CD4-positive, alpha-beta T cell treated with Interleukin-12 subunit alpha and Interleukin-12 subunit beta, for 1 hour (primary cell): ENCODE data around the gene FKBP11.
"Not testable (repeated sequence)": the region's sequence is repeated elsewhere in the genome, so short reads cannot be mapped to it uniquely, and the experiment has no call there.

Experiments used
- DNase-seq: peaks from one replicate; pipeline ENCODE4 v3.0.0-alpha.2; 2020

FKBP11 gene

DNA sequence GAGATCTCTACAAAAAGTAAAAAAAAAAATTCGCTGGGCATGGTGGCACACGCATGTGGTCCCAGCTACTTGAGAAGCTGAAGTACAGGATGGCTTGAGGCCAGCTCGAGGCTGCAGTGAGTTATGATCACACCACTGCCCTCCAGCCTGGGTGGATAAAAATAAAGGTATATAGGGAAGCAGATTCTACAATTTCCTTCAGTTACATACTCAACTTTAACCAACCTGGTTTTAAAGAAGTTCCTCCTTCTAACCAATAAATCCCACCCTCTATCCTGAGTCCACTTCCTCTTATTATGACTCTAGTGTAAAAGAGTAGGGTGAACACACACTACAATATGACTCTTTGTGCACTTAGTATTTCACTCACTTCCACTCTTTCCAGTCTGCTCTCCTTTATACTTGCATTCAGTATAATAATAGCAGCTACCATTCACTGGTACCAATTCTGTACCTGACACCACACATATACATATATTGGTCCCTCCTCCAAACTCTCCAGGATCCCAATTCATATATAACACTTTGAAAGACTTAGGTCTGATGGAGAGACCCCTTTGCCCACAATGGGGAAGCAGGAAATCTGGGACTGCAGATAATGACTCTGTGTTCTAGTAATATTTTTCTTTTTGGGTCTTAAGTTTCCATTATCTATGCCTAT is 29.7 kb upstream of the FKBP11 start:
- DNase-seq = no peak

DNA sequence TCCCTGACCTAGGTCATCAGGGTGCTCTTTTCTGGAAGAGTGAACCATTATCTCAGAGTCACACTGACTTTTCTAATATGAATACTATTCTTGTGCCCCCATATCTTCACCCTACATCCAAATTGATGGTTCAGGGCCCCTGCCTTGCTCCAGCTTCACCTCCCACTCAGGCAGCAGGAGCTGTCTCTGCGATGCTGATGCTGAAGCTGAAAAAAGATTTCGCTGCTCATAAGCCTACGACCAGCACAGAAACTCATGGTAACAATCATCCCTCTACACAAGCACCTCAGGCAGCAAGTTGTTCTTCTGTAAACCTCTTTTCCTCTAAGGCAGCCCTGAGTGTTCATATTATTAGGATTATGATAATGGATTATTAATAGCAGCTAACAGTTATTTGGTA is 28.8 kb upstream of the FKBP11 start:
- DNase-seq = no peak

DNA sequence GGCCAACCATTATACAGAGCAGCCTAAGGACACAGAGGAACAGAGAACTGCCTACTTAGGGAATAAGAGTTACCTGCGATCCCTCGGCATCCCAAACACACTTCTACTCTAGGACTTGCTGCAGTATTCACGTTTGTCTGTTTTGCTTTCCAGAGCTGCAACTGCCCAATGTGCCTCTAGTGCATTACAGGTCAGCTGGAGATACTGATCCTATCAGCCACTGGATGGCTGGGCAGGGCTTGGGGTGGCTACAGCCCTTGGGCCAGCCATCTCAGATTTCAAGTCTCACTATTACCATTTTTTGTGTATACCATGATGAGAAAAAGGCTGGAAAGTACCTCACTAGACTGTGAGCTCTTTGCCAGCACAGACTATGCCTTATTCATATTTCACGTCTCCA is 27.4 kb upstream of the FKBP11 start:
- DNase-seq = no peak

DNA sequence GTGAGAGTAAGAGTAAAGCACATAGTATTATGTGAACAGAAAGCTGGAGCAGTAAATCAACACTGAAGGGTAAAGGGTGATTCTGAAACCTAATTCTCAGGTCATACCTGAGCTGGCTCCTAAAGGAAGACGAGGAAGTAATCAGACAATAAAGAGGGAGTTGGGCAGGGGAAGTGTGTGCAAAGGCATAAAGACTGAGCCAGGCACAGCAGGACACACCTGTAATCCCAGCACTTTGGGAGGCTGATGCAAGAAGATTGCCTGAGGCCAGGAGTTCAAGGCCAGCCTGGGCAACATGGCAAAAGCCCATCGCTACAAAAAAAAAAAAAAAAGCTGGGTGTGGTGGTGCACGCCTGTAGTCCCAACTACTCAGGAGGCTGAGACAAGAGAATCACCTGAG is 22.4 kb upstream of the FKBP11 start:
- DNase-seq = no peak

DNA sequence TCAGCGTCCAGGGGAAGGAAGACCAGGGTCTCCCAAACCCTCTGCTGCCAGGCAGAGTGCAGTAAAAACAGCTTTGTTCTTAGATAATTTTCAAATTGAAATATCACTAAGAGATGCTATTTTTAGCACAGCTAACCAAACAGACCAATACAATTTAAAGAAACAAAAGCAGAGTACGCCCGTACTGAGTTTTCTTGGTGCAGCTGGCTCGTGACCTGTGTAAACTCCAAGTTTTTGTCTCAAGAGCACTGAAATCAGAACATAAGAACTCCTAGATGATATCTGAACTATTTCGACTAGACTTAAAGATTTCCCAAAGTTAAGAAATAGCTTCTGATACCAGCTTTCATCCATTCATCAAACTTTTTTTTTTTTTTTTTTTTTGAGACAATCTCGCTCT is 21.7 kb upstream of the FKBP11 start:
- no peak for DNase-seq

DNA sequence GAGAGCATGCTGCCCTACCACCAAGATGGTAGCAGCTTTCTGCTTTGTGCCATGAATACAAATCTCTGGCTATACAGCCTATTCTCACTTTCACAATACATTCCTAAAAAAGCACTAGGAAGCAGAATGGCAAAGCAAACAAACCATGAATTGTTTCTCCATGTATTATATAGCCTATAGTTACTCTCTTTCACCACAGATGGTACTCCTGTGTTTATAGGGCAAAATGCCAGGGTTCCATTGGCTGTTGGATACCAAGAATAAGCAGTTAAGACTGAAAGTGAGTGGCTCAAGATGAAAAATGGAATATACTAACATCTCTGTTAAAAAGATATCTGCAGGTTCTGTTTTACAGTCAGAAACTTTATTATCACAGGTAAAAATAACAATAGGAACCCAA is 20.9 kb upstream of the FKBP11 start:
- DNase-seq = no peak

DNA sequence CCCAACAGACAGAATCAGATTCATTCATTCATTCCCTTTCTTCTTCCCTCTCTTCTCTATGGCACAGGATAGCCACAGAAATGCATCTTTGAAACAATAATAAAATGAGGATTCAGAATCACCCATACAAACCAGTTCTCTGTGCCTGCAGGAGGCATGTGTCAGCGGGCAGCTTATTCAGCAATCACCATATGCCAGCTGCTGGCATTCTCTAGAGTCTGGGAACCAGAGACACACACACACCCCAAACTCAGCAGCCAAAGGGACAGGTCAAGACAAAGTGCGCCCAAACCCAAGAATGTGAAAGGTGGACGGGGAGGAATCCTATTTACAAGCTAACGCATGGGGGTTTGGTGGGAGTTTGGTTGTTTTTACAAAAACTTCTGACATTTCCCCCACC is 17.9 kb upstream of the FKBP11 start:
- no peak for DNase-seq

DNA sequence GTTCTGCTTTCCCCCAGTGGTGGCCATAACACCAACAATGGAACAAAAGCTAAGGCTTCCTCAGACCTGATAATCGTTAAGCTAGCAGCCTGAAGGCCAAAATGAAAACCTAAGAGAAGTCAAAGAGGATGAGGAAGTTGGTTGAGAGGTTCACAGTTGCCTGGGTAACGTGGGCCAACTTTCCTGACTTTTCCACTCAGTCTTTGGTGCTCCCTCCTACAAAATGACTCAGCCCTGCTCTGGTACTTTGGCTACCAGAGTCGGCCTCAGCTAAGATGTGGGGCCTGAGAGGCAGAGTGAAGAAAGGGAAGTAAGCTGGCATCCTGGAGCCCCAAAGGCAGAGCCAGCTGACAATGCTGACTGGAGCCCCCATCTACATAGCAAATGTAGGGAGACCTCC is 14.9 kb upstream of the FKBP11 start:
- DNase-seq = no peak

DNA sequence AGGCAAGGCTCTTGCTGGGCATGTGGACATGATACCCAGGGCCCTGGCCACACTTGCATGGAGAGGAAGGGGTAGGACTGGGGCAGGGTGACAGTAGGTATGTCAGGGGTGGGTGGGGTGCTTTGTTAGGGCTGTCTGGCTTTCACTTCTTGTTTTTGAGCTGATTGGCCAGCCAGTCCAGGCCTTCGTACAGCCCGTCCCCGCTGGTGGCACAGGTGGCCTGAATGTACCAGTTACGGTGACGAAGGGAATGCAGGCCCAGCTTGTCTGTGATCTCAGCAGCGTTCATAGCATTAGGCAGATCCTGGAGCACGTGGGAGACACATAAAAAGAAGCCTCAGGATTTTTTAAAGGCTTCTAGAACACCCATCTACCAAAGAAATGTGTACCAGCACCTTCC is 13.5 kb upstream of the FKBP11 start:
- no peak for DNase-seq

DNA sequence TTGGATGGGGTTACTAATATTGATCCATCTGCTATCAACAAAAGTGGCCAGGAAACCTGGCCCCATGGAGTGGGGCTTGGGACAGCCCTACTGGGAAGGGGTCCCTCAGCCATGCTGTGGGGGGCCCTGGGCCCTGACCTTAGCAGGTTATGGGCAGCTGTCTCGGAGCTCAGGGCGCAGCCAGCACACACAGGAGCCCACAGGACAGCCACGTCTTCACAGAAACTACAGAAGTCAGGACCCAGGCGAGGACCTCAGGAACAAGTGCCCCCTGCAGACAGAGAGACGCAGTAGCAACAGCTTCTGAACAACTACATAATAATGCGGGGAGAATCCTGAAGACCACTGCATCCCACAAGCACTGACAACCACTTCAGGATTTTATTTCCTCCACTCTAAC is 11.9 kb upstream of the FKBP11 start:
- no peak for DNase-seq

DNA sequence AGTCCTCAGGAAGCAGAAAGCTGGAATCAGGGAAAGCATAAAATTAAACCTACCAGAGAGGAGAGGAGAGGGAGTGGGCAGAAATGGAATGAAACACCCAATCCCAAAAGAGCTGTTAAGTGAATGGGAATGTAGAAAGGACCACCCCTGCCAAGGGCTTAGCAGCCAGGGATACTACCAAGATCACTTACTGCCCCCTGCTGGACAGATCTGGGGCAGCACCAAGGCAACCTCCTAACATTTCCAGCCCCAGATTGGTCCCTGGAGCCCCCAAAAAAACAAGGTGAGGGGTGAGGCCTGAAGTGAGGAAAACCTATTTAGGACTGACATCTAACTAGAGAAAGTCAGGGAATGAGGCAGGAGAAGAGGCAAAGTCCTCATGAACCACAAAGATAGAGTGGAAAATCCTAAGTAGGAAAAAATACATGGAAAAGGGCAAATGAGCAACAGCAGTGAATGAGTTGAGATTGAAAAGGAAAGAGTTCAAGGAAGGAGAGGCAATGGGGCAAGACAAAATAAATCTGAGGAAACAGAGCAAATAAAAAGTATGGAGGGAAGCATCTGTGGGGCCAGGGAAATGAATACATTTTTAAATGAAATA is 11.2 kb upstream of the FKBP11 start:
- DNase-seq = peak; percentile 85

DNA sequence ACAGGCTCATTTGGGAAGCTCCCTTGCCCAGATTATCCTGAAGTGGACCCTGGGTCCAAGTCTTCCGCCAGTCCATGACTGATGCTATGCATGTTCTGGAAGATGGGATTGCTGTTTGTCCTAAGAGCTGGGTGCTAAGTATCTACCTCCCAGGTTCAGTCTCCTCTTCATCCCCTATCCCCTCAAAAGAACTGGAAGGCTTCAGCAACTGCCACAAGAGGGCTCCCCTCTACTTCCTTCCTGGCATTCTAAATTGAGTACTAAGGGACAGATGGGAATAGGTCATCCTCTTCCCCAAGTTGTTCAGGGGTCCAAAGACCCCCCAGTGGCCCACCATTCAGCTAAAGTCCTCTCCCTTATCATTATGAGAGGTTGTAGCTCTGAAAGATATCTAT is 9.0 kb upstream of the FKBP11 start:
- DNase-seq = peak; percentile 27

DNA sequence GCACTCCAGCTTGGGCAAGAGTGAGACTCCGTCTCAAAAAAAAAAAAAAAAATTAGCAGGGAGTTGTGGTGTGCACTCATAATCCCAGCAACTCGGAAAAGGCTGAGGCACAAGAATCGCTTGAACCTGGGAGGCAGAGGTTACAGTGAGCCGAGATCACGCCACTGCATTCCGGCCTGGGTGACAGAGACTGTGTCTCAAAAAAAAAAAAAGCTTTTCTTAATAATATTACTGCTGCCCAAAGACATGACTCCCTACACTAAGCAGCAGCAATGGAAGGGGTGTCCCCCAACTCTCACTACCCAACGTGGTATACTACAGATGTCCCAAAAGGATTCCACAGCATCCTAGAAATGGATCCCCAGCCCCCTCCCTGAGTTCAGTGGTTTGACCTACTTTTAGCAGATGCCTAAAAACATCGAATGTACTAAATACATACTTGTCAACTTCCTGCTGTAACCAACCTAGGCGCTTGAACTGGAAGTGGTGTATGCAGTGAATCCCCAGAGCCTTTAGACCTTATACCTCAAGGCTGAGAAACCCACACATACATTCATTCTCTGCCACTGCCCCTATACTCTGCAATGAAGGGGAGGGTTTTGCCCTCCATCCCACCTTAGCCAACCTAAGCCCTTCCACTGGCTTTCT is 8.5 kb upstream of the FKBP11 start:
- peak; percentile 73 for DNase-seq

DNA sequence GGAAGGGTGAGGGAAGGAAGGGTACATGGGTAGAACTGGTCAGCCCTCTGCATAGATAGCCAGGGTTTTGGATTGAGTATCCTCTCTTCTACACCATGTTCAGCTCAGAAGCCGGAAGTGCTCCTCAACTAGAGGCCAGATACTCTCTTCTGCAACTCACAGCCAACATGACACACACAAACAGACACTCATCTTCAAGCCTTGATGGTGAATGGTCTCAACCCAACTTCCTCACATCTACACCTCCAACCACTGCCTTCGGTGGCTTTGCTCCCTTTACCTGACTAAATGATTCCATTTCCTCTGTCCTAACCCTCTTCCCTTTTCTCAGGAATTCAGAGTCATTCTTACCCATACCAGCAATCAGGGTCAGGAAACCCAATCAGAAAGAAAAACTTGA is 7.6 kb upstream of the FKBP11 start:
- peak; percentile 31 for DNase-seq

DNA sequence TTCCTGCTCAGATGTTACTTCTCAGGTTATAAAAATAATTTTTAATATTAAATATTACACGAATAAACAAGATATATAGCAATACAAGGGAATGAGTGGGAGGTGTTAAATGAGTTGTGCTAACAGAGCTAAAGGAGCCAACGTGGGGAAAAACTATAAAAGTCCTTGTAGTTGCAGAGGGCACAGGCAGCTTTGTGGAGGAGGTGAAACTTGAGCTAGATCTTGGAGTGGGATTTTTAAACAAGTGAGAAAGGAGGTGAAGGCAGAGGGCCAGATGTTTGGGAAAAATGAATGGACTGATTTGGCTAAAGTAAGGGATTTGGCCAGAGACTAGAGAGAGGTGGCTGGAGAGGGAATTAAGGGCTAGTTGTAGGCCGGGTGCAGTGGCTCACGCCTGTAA is 5.2 kb upstream of the FKBP11 start:
- no peak for DNase-seq

DNA sequence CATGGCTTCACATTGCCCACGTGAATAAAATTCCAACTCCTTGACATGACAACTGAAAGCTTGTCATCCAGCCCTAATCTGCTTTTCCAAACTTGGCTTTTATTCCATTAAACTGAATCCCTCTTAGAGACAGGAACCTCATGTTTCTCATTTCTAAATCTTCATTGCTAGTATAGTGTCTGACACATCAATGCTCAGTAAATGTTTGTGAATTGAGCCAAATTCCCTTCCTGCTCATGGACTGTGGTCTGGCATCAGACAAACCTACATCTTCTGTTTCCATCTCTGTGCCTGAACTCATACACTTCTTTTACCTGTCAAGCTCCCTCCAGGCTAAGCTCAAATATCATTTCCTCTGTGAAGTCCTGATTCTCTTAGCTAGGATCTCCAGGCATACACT is 4.3 kb upstream of the FKBP11 start:
- DNase-seq = no peak

DNA sequence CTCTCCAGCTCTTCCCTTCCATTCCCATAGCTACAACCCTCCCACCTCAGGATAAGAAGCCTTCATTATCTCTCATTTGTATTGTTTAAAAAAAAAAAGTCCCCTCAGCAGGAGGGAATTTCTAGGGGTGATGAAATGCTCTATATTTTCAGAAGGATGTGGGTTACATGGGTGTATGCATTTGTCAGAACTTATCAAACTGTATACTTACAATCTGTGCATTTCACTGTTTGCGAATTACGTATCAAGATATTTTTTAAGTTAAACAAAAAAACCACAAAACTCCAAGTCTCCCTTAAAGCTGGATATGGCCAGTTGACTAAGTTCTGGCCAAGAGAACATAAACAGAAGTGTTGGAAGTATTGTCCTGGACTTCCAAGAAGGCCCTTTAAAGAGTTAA is 2.0 kb upstream of the FKBP11 start:
- DNase-seq = no peak

DNA sequence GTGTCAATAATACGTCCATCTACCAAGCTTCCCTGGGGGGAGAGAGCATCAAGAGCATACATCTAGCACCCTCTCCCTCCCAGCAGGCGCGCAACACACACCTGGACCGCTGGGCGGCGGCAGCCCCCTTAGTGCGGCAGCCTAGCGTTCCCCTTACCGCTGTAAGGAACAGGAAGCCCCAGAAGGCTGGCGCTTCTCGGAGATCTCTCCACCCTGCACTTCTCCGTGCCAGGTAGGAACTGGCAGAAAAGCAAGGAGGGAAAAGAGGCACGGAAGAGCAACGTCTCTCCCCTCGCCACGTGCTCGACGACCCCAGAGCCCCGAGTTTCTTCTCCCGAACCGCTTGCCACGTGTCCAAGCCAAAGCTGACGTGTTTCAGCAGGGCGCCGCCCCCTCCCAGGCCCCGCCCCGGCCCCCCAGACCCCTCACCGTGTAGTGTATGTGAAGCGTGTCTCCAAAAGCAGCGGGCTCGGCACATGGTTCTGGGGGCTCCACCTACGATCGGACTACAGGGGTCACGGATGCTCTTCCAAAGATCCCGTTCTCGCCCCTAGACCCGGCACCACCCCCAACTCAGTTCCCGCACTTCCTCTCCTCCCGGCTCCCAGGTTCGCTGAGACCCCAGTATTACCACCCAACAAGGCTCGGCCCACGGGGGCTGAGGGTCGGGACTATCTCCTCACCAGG is 532 bp downstream of the FKBP11 start:
- DNase-seq = peak; percentile 83

DNA sequence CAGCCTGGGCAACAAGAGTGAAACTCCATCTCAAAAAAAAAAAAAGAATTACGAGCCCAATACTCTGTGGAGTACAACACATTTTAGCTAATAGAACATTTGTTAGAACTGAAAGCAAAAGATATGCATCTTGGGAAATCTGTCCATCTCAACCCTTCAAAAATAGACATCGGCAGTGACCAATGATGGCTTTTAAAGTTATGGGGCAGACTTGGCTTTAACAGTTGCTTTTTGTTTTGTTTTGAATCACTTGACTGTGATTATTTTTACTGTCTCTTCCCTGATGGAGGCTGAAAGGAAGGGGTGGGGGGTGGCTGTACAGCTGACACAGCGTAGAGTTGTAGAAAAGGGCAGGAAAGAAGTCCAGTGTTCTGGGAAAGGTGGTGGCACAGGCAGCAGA is 2.2 kb downstream of the FKBP11 start:
- DNase-seq = no peak

DNA sequence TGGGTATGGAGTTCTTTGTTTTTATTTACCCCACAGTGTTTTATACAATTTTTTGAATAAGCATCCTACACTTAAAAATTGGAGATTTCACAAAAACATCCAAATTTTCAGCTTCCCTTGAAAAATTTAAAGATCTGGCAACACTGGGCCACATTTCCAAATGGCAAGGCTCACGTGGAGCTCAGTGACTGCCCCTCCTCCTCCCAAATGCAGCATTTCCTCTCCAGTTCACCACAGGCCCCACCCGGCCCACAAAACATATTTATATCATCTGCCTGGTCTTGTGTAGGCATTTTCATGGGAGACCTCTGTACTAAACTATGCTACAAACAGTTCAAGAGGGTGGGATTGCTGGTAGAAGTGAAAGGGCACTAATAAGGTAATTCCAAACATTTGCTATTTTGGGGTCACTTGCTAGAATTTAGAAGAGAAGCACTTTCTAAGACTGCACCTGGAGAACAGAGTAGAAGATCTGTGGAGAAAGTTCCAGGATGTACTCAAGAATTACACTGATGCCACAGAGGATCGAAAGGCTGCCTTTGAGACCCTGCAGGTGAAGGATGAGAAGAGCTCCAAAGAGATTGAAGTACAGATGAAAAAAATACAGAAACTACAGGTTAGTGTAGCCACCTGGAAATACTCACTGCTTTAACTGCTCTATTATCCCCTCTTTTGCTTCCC is 7.3 kb downstream of the FKBP11 start:
- peak; percentile 64 for DNase-seq

DNA sequence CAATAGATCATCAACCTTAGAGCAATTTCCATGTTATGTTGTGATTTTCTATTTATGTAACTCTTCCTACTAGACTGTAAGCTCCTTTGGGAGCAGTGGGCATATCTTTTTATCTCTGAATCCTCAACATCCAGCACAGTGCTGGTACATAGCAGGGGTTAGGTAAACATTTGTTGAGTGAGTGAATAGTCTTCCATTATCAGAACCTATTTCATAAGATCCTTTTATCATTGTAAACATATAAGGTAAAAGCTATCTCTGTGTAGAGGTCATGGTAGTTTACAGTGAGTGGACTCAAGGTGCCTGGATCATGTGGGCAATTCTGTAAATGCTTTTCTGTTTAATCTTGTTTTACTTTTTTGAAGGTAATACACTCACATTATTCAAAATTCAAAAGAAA is 15.1 kb downstream of the FKBP11 start:
- DNase-seq = no peak

DNA sequence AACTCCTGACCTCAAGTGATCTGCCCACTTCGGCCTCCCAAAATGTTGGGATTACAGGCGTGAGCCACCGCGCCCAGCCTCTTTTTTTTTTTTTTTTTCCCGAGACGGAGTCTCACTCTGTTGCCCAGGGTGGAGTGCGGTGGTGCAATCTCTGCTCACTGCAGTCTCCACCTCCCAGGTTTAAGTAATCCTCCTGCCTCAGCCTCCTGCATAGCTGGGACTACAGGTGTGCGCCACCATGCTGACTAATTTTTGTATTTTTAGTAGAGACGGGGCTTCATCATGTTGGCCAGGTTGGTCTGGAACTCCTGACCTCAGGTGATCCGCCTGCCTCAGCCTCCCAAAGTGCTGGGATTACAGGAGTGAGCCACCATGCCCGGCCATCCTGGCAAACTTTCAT is 15.6 kb downstream of the FKBP11 start:
- DNase-seq = not testable (repeated sequence)

DNA sequence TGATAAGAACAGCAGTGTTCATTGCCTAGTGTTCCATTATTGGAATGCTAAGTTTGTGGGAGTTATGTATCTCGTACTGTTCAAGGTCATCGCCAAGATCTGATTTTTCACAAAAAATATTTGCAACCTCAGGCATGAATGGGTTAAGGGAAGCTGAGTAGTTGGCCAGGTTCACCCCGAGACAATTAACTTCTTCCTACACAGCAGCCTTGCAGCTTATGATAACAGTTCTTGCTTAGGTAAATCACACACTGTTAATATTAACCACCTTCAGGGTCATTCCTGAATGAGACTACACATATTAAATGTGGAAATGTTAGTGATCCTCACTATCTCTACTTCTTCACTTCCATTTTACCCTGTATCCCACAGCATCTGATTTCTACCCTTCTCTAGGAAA is 18.0 kb downstream of the FKBP11 start:
- no peak for DNase-seq

DNA sequence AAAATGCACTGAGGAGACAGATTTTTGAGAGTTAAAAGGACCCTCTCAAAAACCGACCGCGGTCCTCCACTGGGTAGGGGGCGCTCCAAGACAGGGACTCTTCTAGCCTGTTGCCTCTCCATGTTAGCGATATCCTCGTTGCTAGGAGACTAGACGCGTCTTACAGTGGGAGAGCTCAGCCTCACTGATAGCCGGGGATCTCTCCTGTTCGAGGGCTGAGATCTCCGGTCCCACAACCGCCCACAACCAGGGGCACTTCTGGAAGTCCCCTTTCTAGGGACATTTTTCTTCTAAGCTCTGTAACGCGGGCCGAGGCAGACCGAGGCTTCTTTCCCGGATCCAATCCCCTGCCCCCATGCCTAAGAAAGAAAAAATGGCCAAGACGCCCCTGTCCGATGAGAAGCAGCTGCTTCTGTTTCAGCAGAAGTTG is 21.3 kb downstream of the FKBP11 start:
- DNase-seq = peak; percentile 90
